ENCODE data around the gene MYO7A. TPM values are rescaled to one million over a fixed set of nuclear protein-coding genes. Genes with fewer than 3 reads are reported as not detected.

MYO7A gene
- total RNA-seq, 1 donor from 2014 or later, result 0.82 TPM

GRCh38 chr11:77125695-77126094 is 2.4 kb upstream of the MYO7A start:
- FAIRE-seq, result no peak
- no peak for DNase-seq (ENCODE audit: low spot score in 2 of 2)

- DNase-seq (ENCODE audit: low spot score in 2 of 2), result no peak
- no peak for FAIRE-seq
Measured at GRCh38 chr11:77126156-77126775, 1.8 kb upstream of the MYO7A start.

- DNase-seq (ENCODE audit: low spot score in 2 of 2) (no peak), FAIRE-seq (no peak)
Measured at GRCh38 chr11:77126861-77127234, 1.2 kb upstream of the MYO7A start.

- peak; percentile 65 to 75 for DNase-seq (ENCODE audit: low spot score in 2 of 2)
- no peak for FAIRE-seq
Measured at GRCh38 chr11:77127235-77127911, 673 bp upstream of the MYO7A start.

GRCh38 chr11:77129069-77129841 is 1.2 kb downstream of the MYO7A start:
- no peak for FAIRE-seq
- DNase-seq (ENCODE audit: low spot score in 2 of 2), result no peak

GRCh38 chr11:77129842-77130756 is 2.1 kb downstream of the MYO7A start:
- DNase-seq (ENCODE audit: low spot score in 2 of 2), result no peak
- no peak for FAIRE-seq

GRCh38 chr11:77130763-77131513 is 2.9 kb downstream of the MYO7A start:
- no peak for FAIRE-seq
- peak in 1 of 2 donors; percentile 41 for DNase-seq (ENCODE audit: low spot score in 2 of 2)

- DNase-seq (ENCODE audit: low spot score in 2 of 2), result no peak
Measured at GRCh38 chr11:77131560-77131959, 3.5 kb downstream of the MYO7A start.

GRCh38 chr11:77135069-77135468 is 7.0 kb downstream of the MYO7A start:
- DNase-seq (ENCODE audit: low spot score in 2 of 2), result no peak
- FAIRE-seq, result no peak

More at GRCh38 chr11:77131560-77131959, 3.5 kb downstream of the MYO7A start:
- no peak for FAIRE-seq

- FAIRE-seq, result no peak
- no peak for DNase-seq (ENCODE audit: low spot score in 2 of 2)
Measured at GRCh38 chr11:77136074-77136473, 8.0 kb downstream of the MYO7A start.

GRCh38 chr11:77136784-77137420 is 8.9 kb downstream of the MYO7A start:
- no peak for FAIRE-seq

GRCh38 chr11:77137421-77137820 is 9.4 kb downstream of the MYO7A start:
- DNase-seq (ENCODE audit: low spot score in 2 of 2) (no peak), FAIRE-seq (no peak)

More at GRCh38 chr11:77136784-77137420, 8.9 kb downstream of the MYO7A start:
- no peak for DNase-seq (ENCODE audit: low spot score in 2 of 2)

GRCh38 chr11:77138106-77138649 is 10.1 kb downstream of the MYO7A start:
- no peak for DNase-seq (ENCODE audit: low spot score in 2 of 2)

GRCh38 chr11:77139201-77139600 is 11.2 kb downstream of the MYO7A start:
- FAIRE-seq, result no peak
- no peak for DNase-seq (ENCODE audit: low spot score in 2 of 2)

More at GRCh38 chr11:77138106-77138649, 10.1 kb downstream of the MYO7A start:
- FAIRE-seq, result no peak

- DNase-seq (ENCODE audit: low spot score in 2 of 2) (no peak), FAIRE-seq (no peak)
Measured at GRCh38 chr11:77140231-77140851, 12.3 kb downstream of the MYO7A start.

- FAIRE-seq, result no peak
Measured at GRCh38 chr11:77141034-77141433, 13.0 kb downstream of the MYO7A start.

GRCh38 chr11:77141475-77141874 is 13.4 kb downstream of the MYO7A start:
- FAIRE-seq (no peak), DNase-seq (ENCODE audit: low spot score in 2 of 2) (no peak)

More at GRCh38 chr11:77141034-77141433, 13.0 kb downstream of the MYO7A start:
- DNase-seq (ENCODE audit: low spot score in 2 of 2), result no peak

All from frontal cortex (tissue), 4 donors.